ENCODE measurements around the gene NETO2. TPM values are rescaled to one million over a fixed set of nuclear protein-coding genes. Genes with fewer than 3 reads are reported as not detected.

NETO2 gene
- total and polyA plus RNA-seq, 2 of the 13 experiments (the other 11 are each of a cell fraction or from before 2014, with no cell fraction given), result 8.2 to 13.5 TPM

DNA sequence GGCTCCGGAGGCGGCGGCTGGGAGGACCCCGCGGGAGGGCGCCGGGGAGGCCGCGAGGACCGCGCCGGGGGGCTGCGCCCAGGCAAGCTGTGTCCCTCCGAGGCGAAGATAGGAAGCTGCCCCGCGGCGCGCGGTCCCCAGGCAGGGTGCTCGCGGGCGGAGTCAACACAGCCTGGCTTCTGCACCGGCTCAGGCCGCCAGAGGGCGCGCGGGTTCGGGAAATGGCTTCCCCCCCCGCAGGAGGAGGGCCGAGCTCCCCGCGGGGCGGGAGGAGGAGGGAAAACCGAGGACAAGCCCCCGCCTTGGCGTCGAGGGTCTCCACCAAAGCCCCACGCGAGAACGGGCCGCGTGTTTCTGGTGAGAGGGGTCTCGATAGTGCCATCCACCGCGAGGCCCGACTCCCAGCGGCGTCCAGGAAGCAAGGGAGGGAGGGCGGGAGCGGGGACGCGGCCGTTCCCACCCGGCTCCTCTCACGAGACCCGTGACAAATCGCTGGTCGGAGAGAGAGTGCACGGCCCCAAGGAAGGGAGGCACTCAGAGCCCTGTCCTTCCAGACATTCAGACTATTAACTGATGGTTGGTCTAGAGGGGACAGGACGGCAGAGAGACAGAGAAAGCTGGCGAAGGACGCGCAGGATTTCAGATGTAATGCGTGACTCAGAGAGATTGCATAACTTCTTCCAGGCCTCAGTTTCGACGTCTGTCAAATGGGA lies 105.8 kb downstream of the NETO2 start (continued):
- TF ChIP-seq, protein P1, sequence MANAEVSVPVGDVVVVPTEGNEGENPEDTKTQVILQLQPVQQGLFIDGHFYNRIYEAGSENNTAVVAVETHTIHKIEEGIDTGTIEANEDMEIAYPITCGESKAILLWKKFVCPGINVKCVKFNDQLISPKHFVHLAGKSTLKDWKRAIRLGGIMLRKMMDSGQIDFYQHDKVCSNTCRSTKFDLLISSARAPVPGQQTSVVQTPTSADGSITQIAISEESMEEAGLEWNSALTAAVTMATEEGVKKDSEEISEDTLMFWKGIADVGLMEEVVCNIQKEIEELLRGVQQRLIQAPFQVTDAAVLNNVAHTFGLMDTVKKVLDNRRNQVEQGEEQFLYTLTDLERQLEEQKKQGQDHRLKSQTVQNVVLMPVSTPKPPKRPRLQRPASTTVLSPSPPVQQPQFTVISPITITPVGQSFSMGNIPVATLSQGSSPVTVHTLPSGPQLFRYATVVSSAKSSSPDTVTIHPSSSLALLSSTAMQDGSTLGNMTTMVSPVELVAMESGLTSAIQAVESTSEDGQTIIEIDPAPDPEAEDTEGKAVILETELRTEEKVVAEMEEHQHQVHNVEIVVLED (CRISPR knock-in tag; IDR thresholded peaks at IDR 0.05; ENCODE audit: borderline replicate concordance), result no peak
- TF ChIP-seq, protein P2, sequence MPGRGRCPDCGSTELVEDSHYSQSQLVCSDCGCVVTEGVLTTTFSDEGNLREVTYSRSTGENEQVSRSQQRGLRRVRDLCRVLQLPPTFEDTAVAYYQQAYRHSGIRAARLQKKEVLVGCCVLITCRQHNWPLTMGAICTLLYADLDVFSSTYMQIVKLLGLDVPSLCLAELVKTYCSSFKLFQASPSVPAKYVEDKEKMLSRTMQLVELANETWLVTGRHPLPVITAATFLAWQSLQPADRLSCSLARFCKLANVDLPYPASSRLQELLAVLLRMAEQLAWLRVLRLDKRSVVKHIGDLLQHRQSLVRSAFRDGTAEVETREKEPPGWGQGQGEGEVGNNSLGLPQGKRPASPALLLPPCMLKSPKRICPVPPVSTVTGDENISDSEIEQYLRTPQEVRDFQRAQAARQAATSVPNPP (CRISPR knock-in tag; IDR thresholded peaks at IDR 0.05), result 0 out of 2 replicates have a peak, but pooled peaks have one; percentile 27
- TF ChIP-seq JUND (CRISPR knock-in tag; IDR thresholded peaks at IDR 0.05) (no peak), RCOR2 (CRISPR knock-in tag; IDR thresholded peaks at IDR 0.05) (peak; percentile 68), SMARCC2 (IDR thresholded peaks at IDR 0.05) (no peak), PPARG (CRISPR knock-in tag; conservative IDR thresholded peaks at IDR 0.05) (no peak; the same call in 1 of the 2 replicates), ZNF879 (CRISPR knock-in tag; IDR thresholded peaks at IDR 0.05) (no peak), ZBTB3 (CRISPR knock-in tag; IDR thresholded peaks at IDR 0.05; ENCODE audit: borderline replicate concordance, low read depth) (peak; percentile 51; the same call in 1 of the 2 replicates), LCORL (IDR thresholded peaks at IDR 0.05) (no peak), LCORL (CRISPR knock-in tag; IDR thresholded peaks at IDR 0.05) (peak; percentile 59; the same call in 1 of the 2 replicates), KLF13 (CRISPR knock-in tag; IDR thresholded peaks at IDR 0.05) (no peak), MAFF (IDR thresholded peaks at IDR 0.05; ENCODE audit: low read depth, low read length) (no peak), NFYB (CRISPR knock-in tag; IDR thresholded peaks at IDR 0.05) (no peak), ZNF619 (CRISPR knock-in tag; IDR thresholded peaks at IDR 0.05) (no peak), ZBTB8A (CRISPR knock-in tag; IDR thresholded peaks at IDR 0.05; ENCODE audit: borderline replicate concordance, low read depth) (no peak), ZNF672 (CRISPR knock-in tag; IDR thresholded peaks at IDR 0.05) (no peak), SOX13 (IDR thresholded peaks at IDR 0.05) (no peak), SOX13 (CRISPR knock-in tag; conservative IDR thresholded peaks at IDR 0.05 in 1 of 2, IDR thresholded peaks at IDR 0.05 in 1 of 2) (peak in 1 of 2 experiments; percentile 47; a peak in 1 of 4 replicates), RBM39 (IDR thresholded peaks at IDR 0.05; ENCODE audit: low read depth, low read length, poor library complexity, severe bottlenecking) (peak; percentile 96), YEATS4 (CRISPR knock-in tag; IDR thresholded peaks at IDR 0.05; ENCODE audit: borderline replicate concordance) (peak; percentile 29; the same call in 1 of the 2 replicates), KDM5A (IDR thresholded peaks at IDR 0.05; ENCODE audit: borderline replicate concordance, low read length) (no peak), ZBTB7B (CRISPR knock-in tag; IDR thresholded peaks at IDR 0.05) (peak; percentile 83; the same call in 1 of the 2 replicates), ZNF709 (CRISPR knock-in tag; IDR thresholded peaks at IDR 0.05) (0 out of 2 replicates have a peak, but pooled peaks have one; percentile 42)
- TF ChIP-seq, protein P3, sequence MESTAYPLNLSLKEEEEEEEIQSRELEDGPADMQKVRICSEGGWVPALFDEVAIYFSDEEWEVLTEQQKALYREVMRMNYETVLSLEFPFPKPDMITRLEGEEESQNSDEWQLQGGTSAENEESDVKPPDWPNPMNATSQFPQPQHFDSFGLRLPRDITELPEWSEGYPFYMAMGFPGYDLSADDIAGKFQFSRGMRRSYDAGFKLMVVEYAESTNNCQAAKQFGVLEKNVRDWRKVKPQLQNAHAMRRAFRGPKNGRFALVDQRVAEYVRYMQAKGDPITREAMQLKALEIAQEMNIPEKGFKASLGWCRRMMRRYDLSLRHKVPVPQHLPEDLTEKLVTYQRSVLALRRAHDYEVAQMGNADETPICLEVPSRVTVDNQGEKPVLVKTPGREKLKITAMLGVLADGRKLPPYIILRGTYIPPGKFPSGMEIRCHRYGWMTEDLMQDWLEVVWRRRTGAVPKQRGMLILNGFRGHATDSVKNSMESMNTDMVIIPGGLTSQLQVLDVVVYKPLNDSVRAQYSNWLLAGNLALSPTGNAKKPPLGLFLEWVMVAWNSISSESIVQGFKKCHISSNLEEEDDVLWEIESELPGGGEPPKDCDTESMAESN (CRISPR knock-in tag; conservative IDR thresholded peaks at IDR 0.05), result peak; percentile 92
- TF ChIP-seq, protein P4, sequence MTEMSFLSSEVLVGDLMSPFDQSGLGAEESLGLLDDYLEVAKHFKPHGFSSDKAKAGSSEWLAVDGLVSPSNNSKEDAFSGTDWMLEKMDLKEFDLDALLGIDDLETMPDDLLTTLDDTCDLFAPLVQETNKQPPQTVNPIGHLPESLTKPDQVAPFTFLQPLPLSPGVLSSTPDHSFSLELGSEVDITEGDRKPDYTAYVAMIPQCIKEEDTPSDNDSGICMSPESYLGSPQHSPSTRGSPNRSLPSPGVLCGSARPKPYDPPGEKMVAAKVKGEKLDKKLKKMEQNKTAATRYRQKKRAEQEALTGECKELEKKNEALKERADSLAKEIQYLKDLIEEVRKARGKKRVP (CRISPR knock-in tag; IDR thresholded peaks at IDR 0.05), result no peak

Data from HepG2 (cell line).